Measurements from ENCODE around the gene SPSB3. TPM values are rescaled to one million over a fixed set of nuclear protein-coding genes. Genes with fewer than 3 reads are reported as not detected.

Gene SPSB3
- total RNA-seq, 1 experiment from 2014 or later: 22.2 TPM

GRCh38 chr16:1778200-1779179, 3.9 kb downstream of the SPSB3 start:
- Mint-ChIP-seq H3K9me3 (ENCODE audit: unreplicated experiment) (no peaks in the 10 kb centered on the region), H3K4me1 (ENCODE audit: insufficient read depth, unreplicated experiment) (peaks cover 4% of the 10 kb centered on the region), H3K4me3 (ENCODE audit: unreplicated experiment) (no peak overlapping the region), H3K36me3 (ENCODE audit: insufficient read depth, unreplicated experiment) (peaks cover 61% of the 10 kb centered on the region), H3K27ac (ENCODE audit: low read depth, unreplicated experiment) (no peak overlapping the region), H3K27me3 (ENCODE audit: insufficient read depth, unreplicated experiment) (no peaks in the 10 kb centered on the region)
- ChIA-PET POLR2A (interaction anchor here (0.6 to 6.1 kb wide), 3 partner anchors 7 to 376 kb away, joined by 3 to 137 read pairs (median 5); partner anchors contain the start of genes EME2, JPT2, MRPS34 and NME3), CTCF (interaction anchor here (0.6 to 1.1 kb wide), 3 partner anchors 30 to 1066 kb away, joined by 3 to 4 read pairs (median 3); no protein-coding TSS in a partner anchor)
- no peak for TF ChIP-seq CTCF (IDR thresholded peaks at IDR 0.05; ENCODE audit: unreplicated experiment)
- DNase-seq (ENCODE audit: unreplicated experiment): no peak
- no TSS peak for BruUV-seq (replicated peaks)
- intact Hi-C loops (cut with micrococcal nuclease): no loop called here

GRCh38 chr16:1777375-1778199, 4.8 kb downstream of the SPSB3 start:
- no peak overlapping the region for H3K4me3 Mint-ChIP-seq (ENCODE audit: unreplicated experiment)
- no peak overlapping the region for H3K27ac Mint-ChIP-seq (ENCODE audit: low read depth, unreplicated experiment)
- ChIA-PET CTCF (interaction anchor here (0.7 kb wide), 1 partner anchor 29 kb away, joined by 3 read pairs; no protein-coding TSS in a partner anchor), POLR2A (interaction anchor here (0.6 kb wide), 1 partner anchor 99 kb away, joined by 3 read pairs; the partner anchor contains the start of gene JPT2)
- no TSS peak for BruUV-seq (replicated peaks)
- DNase-seq (ENCODE audit: unreplicated experiment): no peak
- no peak for TF ChIP-seq CTCF (IDR thresholded peaks at IDR 0.05; ENCODE audit: unreplicated experiment)
- no peaks in the 10 kb centered on the region for H3K9me3 Mint-ChIP-seq (ENCODE audit: unreplicated experiment)
- H3K27me3 Mint-ChIP-seq (ENCODE audit: insufficient read depth, unreplicated experiment): no peaks in the 10 kb centered on the region
- intact Hi-C loops (cut with micrococcal nuclease): no loop called here
- peaks cover 4% of the 10 kb centered on the region for H3K4me1 Mint-ChIP-seq (ENCODE audit: insufficient read depth, unreplicated experiment)
- peaks cover 53% of the 10 kb centered on the region for H3K36me3 Mint-ChIP-seq (ENCODE audit: insufficient read depth, unreplicated experiment)

GRCh38 chr16:1776991-1777374, 5.4 kb downstream of the SPSB3 start:
- no peak for DNase-seq (ENCODE audit: unreplicated experiment)
- H3K9me3 Mint-ChIP-seq (ENCODE audit: unreplicated experiment): no peaks in the 10 kb centered on the region
- H3K36me3 Mint-ChIP-seq (ENCODE audit: insufficient read depth, unreplicated experiment): peaks cover 54% of the 10 kb centered on the region
- TF ChIP-seq CTCF (IDR thresholded peaks at IDR 0.05; ENCODE audit: unreplicated experiment): no peak
- peaks cover 4% of the 10 kb centered on the region for H3K4me1 Mint-ChIP-seq (ENCODE audit: insufficient read depth, unreplicated experiment)
- no peak overlapping the region for H3K27ac Mint-ChIP-seq (ENCODE audit: low read depth, unreplicated experiment)
- no peaks in the 10 kb centered on the region for H3K27me3 Mint-ChIP-seq (ENCODE audit: insufficient read depth, unreplicated experiment)
- BruUV-seq (replicated peaks): no TSS peak
- CTCF ChIA-PET: no interaction called here
- no peak overlapping the region for H3K4me3 Mint-ChIP-seq (ENCODE audit: unreplicated experiment)
- intact Hi-C loops (cut with micrococcal nuclease): no loop called here
- POLR2A ChIA-PET: no interaction called here

GRCh38 chr16:1776672-1776955, 5.8 kb downstream of the SPSB3 start:
- Mint-ChIP-seq H3K4me1 (ENCODE audit: insufficient read depth, unreplicated experiment) (peaks cover 4% of the 10 kb centered on the region), H3K4me3 (ENCODE audit: unreplicated experiment) (no peak overlapping the region), H3K27ac (ENCODE audit: low read depth, unreplicated experiment) (no peak overlapping the region), H3K27me3 (ENCODE audit: insufficient read depth, unreplicated experiment) (no peaks in the 10 kb centered on the region), H3K36me3 (ENCODE audit: insufficient read depth, unreplicated experiment) (peaks cover 57% of the 10 kb centered on the region), H3K9me3 (ENCODE audit: unreplicated experiment) (no peaks in the 10 kb centered on the region)
- intact Hi-C loops (cut with micrococcal nuclease): no loop called here
- POLR2A ChIA-PET: interaction anchor here (0.8 kb wide), 1 partner anchor 187 kb away, joined by 3 read pairs; no protein-coding TSS in a partner anchor
- CTCF ChIA-PET: no interaction called here
- no TSS peak for BruUV-seq (replicated peaks)
- DNase-seq (ENCODE audit: unreplicated experiment): no peak
- no peak for TF ChIP-seq CTCF (IDR thresholded peaks at IDR 0.05; ENCODE audit: unreplicated experiment)
